A549 (cell line): ENCODE data around the gene KRT38. TPM values are rescaled to one million over a fixed set of nuclear protein-coding genes. Genes with fewer than 3 reads are reported as not detected.

Experiments used
- ATAC-seq, 2 experiments: fragments of 200-7000 bp in 1 of 2; fragments of >200 bp in 1 of 2; cut with Nextera tagmentation in 1 of 2; cut with Tn5 transposase in 1 of 2; 3 replicates each; pipeline versions ENCODE4 v1.8.0 to v1.9.1; 2018 to 2020; ENCODE audit warnings: mild to moderate bottlenecking in 1 of 2, moderate library complexity in 1 of 2
- CTCF ChIA-PET: fragments of 300-600 bp; sonication (Branson Sonifier 250); formaldehyde crosslinking; extraction: SDS; loops from one replicate; lab custom pipeline; 2021; ENCODE audit warnings: antibody characterized with exemption, inconsistent platforms; lab: Yijun Ruan, JAX
- POLR2A ChIA-PET: fragments of 350-600 bp; formaldehyde crosslinking; extraction: SDS; loops from one replicate; lab custom pipeline; 2021; ENCODE audit warnings: antibody characterized with exemption, inconsistent platforms; lab: Yijun Ruan, JAX
- DNase-seq, 2 experiments: peaks; one replicate each; pipeline versions ENCODE4 v3.0.0 to v3.0.0-alpha.2; 2011 to 2016; ENCODE audit warnings: low read depth in 1 of 2, low spot score in 1 of 2
- FAIRE-seq: peaks from 2 replicates; lab custom pipeline; 2011; peaks lifted over from hg19 to GRCh38; lab: Jason Lieb, UNC
- H3K27ac ChIP-seq, 2 experiments: fragments of >200 bp; sonication (Bioruptor Twin); formaldehyde crosslinking; 3 replicates each; pipeline ENCODE4 v1.5.1; 2016 to 2017
- H3K4me1 ChIP-seq: fragments of >200 bp; sonication (Bioruptor Twin); formaldehyde crosslinking; 3 replicates; pipeline ENCODE4 v1.6.1; 2016
- H3K4me2 ChIP-seq: fragments of >200 bp; sonication (Bioruptor Twin); formaldehyde crosslinking; 3 replicates; pipeline ENCODE4 v1.6.1; 2016
- H3K4me3 ChIP-seq: fragments of >200 bp; sonication (Bioruptor Twin); formaldehyde crosslinking; 3 replicates; pipeline ENCODE4 v1.5.1; 2016
- H3K9me3 ChIP-seq: fragments of >200 bp; sonication (Bioruptor Twin); formaldehyde crosslinking; 3 replicates; pipeline ENCODE4 v1.6.1; 2016
- CBX8 ChIP-seq: fragments of 200-600 bp; sonication (generic); IDR thresholded peaks from 2 replicates; pipeline ENCODE4 v1.6.1; 2016
- CHD4 ChIP-seq: fragments of 200-600 bp; sonication (generic); IDR thresholded peaks from 2 replicates; pipeline ENCODE4 v1.6.1; 2016; ENCODE audit warnings: antibody characterized with exemption, mild to moderate bottlenecking, borderline replicate concordance
- CTCF ChIP-seq: fragments of >200 bp; sonication (Bioruptor Twin); formaldehyde crosslinking; IDR thresholded peaks from 3 replicates; pipeline ENCODE4 v1.5.1; 2016
- EHF ChIP-seq: fragments of 250-450 bp; sonication (Bioruptor Pico); IDR thresholded peaks from 2 replicates; pipeline ENCODE4 v1.5.0; 2020; ENCODE audit warnings: mild to moderate bottlenecking
- EHMT2 ChIP-seq: fragments of 200-600 bp; sonication (generic); IDR thresholded peaks from 2 replicates; pipeline ENCODE4 v1.6.1; 2016; ENCODE audit warnings: antibody characterized with exemption, low read depth, mild to moderate bottlenecking, moderate library complexity
- EP300 ChIP-seq, 2 experiments: fragments of >200 bp; sonication (Bioruptor Twin); formaldehyde crosslinking; IDR thresholded peaks; 2 replicates in 1 of 2; 3 replicates in 1 of 2; pipeline ENCODE4 v1.6.1; 2016 to 2017
- FOSB ChIP-seq: fragments of 250-450 bp; sonication (Bioruptor Pico); IDR thresholded peaks from 2 replicates; pipeline ENCODE4 v1.5.0; 2020; ENCODE audit warnings: mild to moderate bottlenecking, moderate library complexity
- FOSL2 ChIP-seq, 2 experiments: fragments of 450-650 bp in 1 of 2; fragments of >200 bp in 1 of 2; sonication (Bioruptor Twin) in 1 of 2; formaldehyde crosslinking; IDR thresholded peaks; 2 replicates each; pipeline versions ENCODE4 v1.5.0 to v1.6.1; 2016 to 2020; ENCODE audit warnings: mild to moderate bottlenecking in 1 of 2, moderate library complexity in 1 of 2
- FOXS1 ChIP-seq: fragments of 250-450 bp; sonication (Bioruptor Pico); IDR thresholded peaks from 2 replicates; pipeline ENCODE4 v1.5.0; 2020; ENCODE audit warnings: mild to moderate bottlenecking, moderate library complexity
- GATA3 ChIP-seq: IDR thresholded peaks from 2 replicates; pipeline ENCODE4 v1.6.1; 2012; ENCODE audit warnings: borderline replicate concordance
- HES2 ChIP-seq: fragments of >200 bp; sonication (Bioruptor Twin); formaldehyde crosslinking; IDR thresholded peaks from 2 replicates; pipeline ENCODE4 v1.6.1; 2016
- HEYL ChIP-seq: fragments of 250-450 bp; sonication (Bioruptor Pico); IDR thresholded peaks from 2 replicates; pipeline ENCODE4 v1.8.0; 2021; ENCODE audit warnings: mild to moderate bottlenecking, moderate library complexity
- HOXB13 ChIP-seq: fragments of 250-450 bp; sonication (Bioruptor Pico); IDR thresholded peaks from 2 replicates; pipeline ENCODE4 v1.5.0; 2020; ENCODE audit warnings: low read depth, mild to moderate bottlenecking, moderate library complexity
- HOXB5 ChIP-seq: fragments of 250-450 bp; sonication (Bioruptor Pico); IDR thresholded peaks from 2 replicates; pipeline ENCODE4 v1.5.0; 2020; ENCODE audit warnings: mild to moderate bottlenecking, moderate library complexity
- JUNB ChIP-seq: fragments of >200 bp; sonication (Bioruptor Twin); formaldehyde crosslinking; IDR thresholded peaks from 2 replicates; pipeline ENCODE4 v1.6.1; 2016
- MAX ChIP-seq: IDR thresholded peaks from 2 replicates; pipeline ENCODE4 v1.6.1; 2012
- PBX3 ChIP-seq: IDR thresholded peaks from 2 replicates; pipeline ENCODE4 v1.6.1; 2012
- PHF8 ChIP-seq: fragments of 200-600 bp; sonication (generic); IDR thresholded peaks from 2 replicates; pipeline ENCODE4 v1.6.1; 2016; ENCODE audit warnings: low read depth, mild to moderate bottlenecking, antibody characterized with exemption, moderate library complexity, borderline replicate concordance
- POLR2A ChIP-seq: IDR thresholded peaks from 2 replicates; pipeline ENCODE4 v1.6.1; 2012; ENCODE audit warnings: mild to moderate bottlenecking, low read length
- POLR2AphosphoS2 ChIP-seq: conservative IDR thresholded peaks from 2 replicates; pipeline ENCODE4 v1.6.1; 2012; ENCODE audit warnings: low read length, improper control_type of control experiment, inconsistent platforms
- SMC3 ChIP-seq: fragments of >200 bp; sonication (Bioruptor Twin); formaldehyde crosslinking; IDR thresholded peaks from 3 replicates; pipeline ENCODE4 v1.6.1; 2018; ENCODE audit warnings: inconsistent platforms
- SREBF2 ChIP-seq: fragments of 450-650 bp; IDR thresholded peaks from 2 replicates; pipeline ENCODE4 v1.6.1; 2014; ENCODE audit warnings: mild to moderate bottlenecking, moderate library complexity
- USF2 ChIP-seq: fragments of 450-650 bp; IDR thresholded peaks from 2 replicates; pipeline ENCODE4 v1.6.1; 2014; ENCODE audit warnings: antibody characterized with exemption
- WGBS: methylation state at CpG from one replicate; pipeline ENCODE4 v1.1.6; 2017; ENCODE audit errors: missing lambda C conversion rate; 5-methylcytosine and 5-hydroxymethylcytosine counted together
- polyA plus RNA-seq, 4 experiments: library from polyadenylated mRNA; depleted of rRNA in 3 of 4; stranded (reverse); fragments of >200 nt; fragmentation: RNase III in 1 of 4; extraction: RNeasy Plus Mini Kit Qiagen cat#74134 plus additional on column Dnase treatment in 1 of 4; gene quantifications; 2 replicates in 3 of 4; 3 replicates in 1 of 4; pipeline ENCODE4 v1.2.3, GENCODE V29; 2011 to 2017
- TF ChIP-seq, protein P1 (sequence below): IDR thresholded peaks from 2 replicates; pipeline ENCODE4 v1.6.1; 2012; ENCODE audit warnings: low read depth, borderline replicate concordance
- TF ChIP-seq, protein P2 (sequence below): fragments of 250-450 bp; sonication (Bioruptor Pico); IDR thresholded peaks from 2 replicates; pipeline ENCODE4 v1.5.0; 2021; ENCODE audit warnings: mild to moderate bottlenecking, moderate library complexity, borderline replicate concordance

Gene KRT38
- polyA plus RNA-seq, 2 of the 4 experiments (the other 2 are of a cell fraction), result not detected

- no peak for TF ChIP-seq CTCF
- TF ChIP-seq HOXB5 (CRISPR knock-in tag), result no peak
- TF ChIP-seq PBX3, result no peak
- no peak for TF ChIP-seq HOXB13
- TF ChIP-seq CHD4, result no peak
- no peak for TF ChIP-seq POLR2AphosphoS2
- TF ChIP-seq SREBF2, result no peak
- no peak for TF ChIP-seq EHMT2
- TF ChIP-seq, all 56 proteins: peak for 0
Measured at GRCh38 chr17:41446806-41447205, 6.0 kb upstream of the KRT38 start (continued).

- 45% methylated on average over 3 of the region's 3 CpGs for whole genome bisulfite sequencing
- Histone ChIP-seq H3K4me1 (no peaks in the 10 kb centered on the region), H3K9me3 (no peaks in the 10 kb centered on the region), H3K27ac (no peak overlapping the region), H3K4me3 (no peak overlapping the region), H3K4me2 (no peak overlapping the region)
- ATAC-seq, result no peak
- no peak for DNase-seq
- TF ChIP-seq PHF8 (no peak), EHF (CRISPR knock-in tag) (no peak), SMC3 (no peak), GATA3 (no peak), HES2 (no peak), HEYL (no peak), FOSB (CRISPR knock-in tag) (no peak), FOSL2 (IDR thresholded peaks at IDR 0.05) (no peak), FOSL2 (CRISPR knock-in tag; IDR thresholded peaks at IDR 0.05) (no peak), CBX8 (no peak), POLR2A (no peak), JUNB (no peak), EP300 (IDR thresholded peaks at IDR 0.05) (no peak), FOXS1 (no peak), USF2 (no peak), MAX (no peak)
- TF ChIP-seq, protein P1, sequence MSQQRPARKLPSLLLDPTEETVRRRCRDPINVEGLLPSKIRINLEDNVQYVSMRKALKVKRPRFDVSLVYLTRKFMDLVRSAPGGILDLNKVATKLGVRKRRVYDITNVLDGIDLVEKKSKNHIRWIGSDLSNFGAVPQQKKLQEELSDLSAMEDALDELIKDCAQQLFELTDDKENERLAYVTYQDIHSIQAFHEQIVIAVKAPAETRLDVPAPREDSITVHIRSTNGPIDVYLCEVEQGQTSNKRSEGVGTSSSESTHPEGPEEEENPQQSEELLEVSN, result no peak
- TF ChIP-seq, protein P2, sequence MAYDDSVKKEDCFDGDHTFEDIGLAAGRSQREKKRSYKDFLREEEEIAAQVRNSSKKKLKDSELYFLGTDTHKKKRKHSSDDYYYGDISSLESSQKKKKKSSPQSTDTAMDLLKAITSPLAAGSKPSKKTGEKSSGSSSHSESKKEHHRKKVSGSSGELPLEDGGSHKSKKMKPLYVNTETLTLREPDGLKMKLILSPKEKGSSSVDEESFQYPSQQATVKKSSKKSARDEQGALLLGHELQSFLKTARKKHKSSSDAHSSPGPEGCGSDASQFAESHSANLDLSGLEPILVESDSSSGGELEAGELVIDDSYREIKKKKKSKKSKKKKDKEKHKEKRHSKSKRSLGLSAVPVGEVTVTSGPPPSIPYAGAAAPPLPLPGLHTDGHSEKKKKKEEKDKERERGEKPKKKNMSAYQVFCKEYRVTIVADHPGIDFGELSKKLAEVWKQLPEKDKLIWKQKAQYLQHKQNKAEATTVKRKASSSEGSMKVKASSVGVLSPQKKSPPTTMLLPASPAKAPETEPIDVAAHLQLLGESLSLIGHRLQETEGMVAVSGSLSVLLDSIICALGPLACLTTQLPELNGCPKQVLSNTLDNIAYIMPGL, result no peak
- FAIRE-seq, result no peak
- ChIA-PET POLR2A (no interaction called here), CTCF (interaction anchor here (0.8 to 3.3 kb wide), 4 partner anchors 12 to 104 kb away, joined by 3 to 13 read pairs (median 4); no protein-coding TSS in a partner anchor)
Measured at GRCh38 chr17:41444640-41445039, 3.9 kb upstream of the KRT38 start.
